Heart left ventricle (tissue), 16 donors: ENCODE results near the gene PGGHG. TPM values are rescaled to one million over a fixed set of nuclear protein-coding genes. Genes with fewer than 3 reads are reported as not detected.

Experiments used
- ATAC-seq, 4 donors: fragments of 200-7000 bp; cut with Tn5 transposase; one replicate each; pipeline ENCODE4 v1.9.1; 2020 to 2022; ENCODE audit warnings: moderate library complexity in 4 of 4, mild to moderate bottlenecking in 3 of 4, moderate number of reproducible peaks in 1 of 4
- DNase-seq, 5 donors: peaks; one replicate each; pipeline ENCODE4 v3.0.0-alpha.2; 2020
- H3K27ac ChIP-seq, 12 donors: fragments of 200-600 bp; sonication (generic) in 4 of 12; one replicate each; pipeline versions ENCODE4 v1.5.0 to v1.8.0; 2016 to 2022; ENCODE audit warnings: mild to moderate bottlenecking in 2 of 12
- H3K27me3 ChIP-seq, 9 donors: fragments of 200-600 bp; sonication (generic) in 2 of 9; one replicate each; pipeline versions ENCODE4 v1.5.1 to v1.8.0; 2016 to 2022; ENCODE audit warnings: mild to moderate bottlenecking in 3 of 9
- H3K36me3 ChIP-seq, 9 donors: fragments of 200-600 bp; sonication (generic) in 2 of 9; one replicate each; pipeline versions ENCODE4 v1.5.0 to v1.8.0; 2018 to 2022; ENCODE audit warnings: mild to moderate bottlenecking in 2 of 9
- H3K4me1 ChIP-seq, 12 donors: fragments of 200-600 bp; sonication (generic) in 4 of 12; one replicate each; pipeline versions ENCODE4 v1.5.0 to v1.8.0; 2016 to 2022; ENCODE audit warnings: mild to moderate bottlenecking in 3 of 12
- H3K4me3 ChIP-seq, 12 donors: fragments of 200-600 bp; sonication (generic) in 4 of 12; one replicate each; pipeline versions ENCODE4 v1.5.0 to v1.8.0; 2017 to 2022; ENCODE audit warnings: mild to moderate bottlenecking in 9 of 12, moderate library complexity in 4 of 12
- H3K9me3 ChIP-seq, 12 donors: fragments of 200-600 bp; sonication (generic) in 4 of 12; one replicate each; pipeline versions ENCODE4 v1.5.0 to v1.8.0; 2016 to 2022; ENCODE audit warnings: mild to moderate bottlenecking in 1 of 12
- POLR2A ChIP-seq, 2 donors: fragments of 450-650 bp; IDR thresholded peaks; one replicate each; pipeline ENCODE4 v1.6.1; 2017; ENCODE audit warnings: antibody characterized with exemption in 2 of 2, mild to moderate bottlenecking in 2 of 2, moderate library complexity in 2 of 2
- WGBS, 4 donors: extraction: QIAGEN DNeasy Blood & Tissue Kit in 2 of 4; methylation state at CpG; one replicate each; pipeline versions ENCODE4 v1.1.5 to v1.1.7; 2013 to 2018; 5-methylcytosine and 5-hydroxymethylcytosine counted together
- intact Hi-C, 10 donors: fragments of 100-400 bp; cut with DNase I; formaldehyde crosslinking; loops; one replicate each; pipeline versions ENCODE4 v1.11.1 to v1.14.2; 2022
- polyA plus RNA-seq, 2 donors: library from polyadenylated mRNA; stranded (reverse); fragments of 200-250 nt; gene quantifications; one replicate each; pipeline ENCODE4 v1.2.3, GENCODE V29; 2013
- total RNA-seq, 9 donors: library from RNA; depleted of rRNA in 2 of 9; stranded (reverse); fragments of >200 nt in 2 of 9; fragmentation: NEBNext Ultra II Directional in 3 of 9; extraction: Animal tissue kit (Norgen Biotek cat#: 25700) in 3 of 9; gene quantifications; one replicate each; pipeline versions ENCODE4 v1.1.0 to v1.2.4, GENCODE V29; 2016 to 2023
- TF ChIP-seq, protein P1 (sequence below), 12 donors: fragments of 200-600 bp; sonication (generic) in 4 of 12; IDR thresholded peaks; one replicate each; pipeline versions ENCODE4 v1.5.0 to v1.8.0; 2018 to 2022; ENCODE audit warnings: antibody characterized with exemption in 12 of 12, mild to moderate bottlenecking in 5 of 12
- donor health status: ischemic (EF 13 %, LVEDD 7.1; RV severe dilation, severe dysfunction).
- donor health status: healthy with polysubstance abuse.
- donor health status: DM: no; HTN: yes; CAD: no.
- donor health status: DM: no; HTN: no; CAD: no.
- donor health status: ischemic (EF 25% LVEDD 6.9; RV normal size, moderate dysfunction).
- donor health status: ischemic (EF 25% LVEDD 5.7; RV mildly dilated, moderate dysfunction).
- donor health status: healthy.
- donor health status: DM: yes; HTN: yes; CAD: no.
- donor health status: ischemic (EF 35%, LVEDD 5.7; RV mildly dilated, moderate dysfunction).
- donor health status: nonischemic (EF 11% LVEDD 7.7; RV severe dilation, severe dysfunction).
- donor health status: DM: yes; HTN: yes; CAD: no.
- donor health status: PGD.
- donor health status: ischemic (EF 29% LVEDD 5.4; RV normal size, mild dysfunction).
- donor health status: nonischemic (EF 23%, LVEDD 6.1; RV moderate dilation, normal function).

PGGHG gene
- total and polyA plus RNA-seq, 11 donors: 4.5 to 15.7 (median 6.4) TPM

DNA sequence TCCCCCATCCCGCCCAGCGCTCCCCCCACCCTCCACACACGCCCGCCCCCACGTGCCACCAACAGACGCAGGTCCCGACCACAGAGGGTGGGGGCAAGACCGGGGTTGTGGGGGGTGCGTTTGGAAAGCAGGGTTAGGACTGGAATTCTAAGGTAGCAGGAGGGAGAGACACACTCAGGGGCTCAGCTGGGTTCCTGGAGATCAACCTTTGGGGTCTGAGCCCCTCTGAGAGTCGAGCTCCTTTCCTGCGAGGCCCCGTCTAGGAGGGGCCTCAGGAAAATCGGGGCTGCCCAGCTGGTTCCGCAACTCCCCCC, 429 bp downstream of the PGGHG start:
- peak overlapping the region; percentile 20 to 92 (median 74) for H3K4me3 ChIP-seq
- TF ChIP-seq, protein P1, sequence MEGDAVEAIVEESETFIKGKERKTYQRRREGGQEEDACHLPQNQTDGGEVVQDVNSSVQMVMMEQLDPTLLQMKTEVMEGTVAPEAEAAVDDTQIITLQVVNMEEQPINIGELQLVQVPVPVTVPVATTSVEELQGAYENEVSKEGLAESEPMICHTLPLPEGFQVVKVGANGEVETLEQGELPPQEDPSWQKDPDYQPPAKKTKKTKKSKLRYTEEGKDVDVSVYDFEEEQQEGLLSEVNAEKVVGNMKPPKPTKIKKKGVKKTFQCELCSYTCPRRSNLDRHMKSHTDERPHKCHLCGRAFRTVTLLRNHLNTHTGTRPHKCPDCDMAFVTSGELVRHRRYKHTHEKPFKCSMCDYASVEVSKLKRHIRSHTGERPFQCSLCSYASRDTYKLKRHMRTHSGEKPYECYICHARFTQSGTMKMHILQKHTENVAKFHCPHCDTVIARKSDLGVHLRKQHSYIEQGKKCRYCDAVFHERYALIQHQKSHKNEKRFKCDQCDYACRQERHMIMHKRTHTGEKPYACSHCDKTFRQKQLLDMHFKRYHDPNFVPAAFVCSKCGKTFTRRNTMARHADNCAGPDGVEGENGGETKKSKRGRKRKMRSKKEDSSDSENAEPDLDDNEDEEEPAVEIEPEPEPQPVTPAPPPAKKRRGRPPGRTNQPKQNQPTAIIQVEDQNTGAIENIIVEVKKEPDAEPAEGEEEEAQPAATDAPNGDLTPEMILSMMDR (IDR thresholded peaks at IDR 0.05): no peak
- TF ChIP-seq POLR2A (IDR thresholded peaks at IDR 0.05): no peak
- no peak for DNase-seq
- intact Hi-C loops: loop anchor here in 1 of 10 donors (2.0 kb wide), 1 partner anchor 53 kb away; the partner anchor contains the start of genes PSMD13 and SIRT3
- peaks cover 0 to 24% (median 12%) of the 10 kb centered on the region in 12 donors for H3K4me1 ChIP-seq
- peaks cover 0 to 9% (median 0%) of the 10 kb centered on the region in 9 donors for H3K36me3 ChIP-seq
- H3K27ac ChIP-seq: peak overlapping the region in 10 of 12 donors; percentile 57 to 83 (median 72)
- peaks cover 0 to 29% (median 16%) of the 10 kb centered on the region in 9 donors for H3K27me3 ChIP-seq
- peak in 1 of 4 donors; percentile 4 for ATAC-seq
- H3K9me3 ChIP-seq: no peaks in the 10 kb centered on the region
- 20 to 36% (median 26%) methylated on average over 6 to 14 of the region's 14 CpGs for WGBS, 4 donors

DNA sequence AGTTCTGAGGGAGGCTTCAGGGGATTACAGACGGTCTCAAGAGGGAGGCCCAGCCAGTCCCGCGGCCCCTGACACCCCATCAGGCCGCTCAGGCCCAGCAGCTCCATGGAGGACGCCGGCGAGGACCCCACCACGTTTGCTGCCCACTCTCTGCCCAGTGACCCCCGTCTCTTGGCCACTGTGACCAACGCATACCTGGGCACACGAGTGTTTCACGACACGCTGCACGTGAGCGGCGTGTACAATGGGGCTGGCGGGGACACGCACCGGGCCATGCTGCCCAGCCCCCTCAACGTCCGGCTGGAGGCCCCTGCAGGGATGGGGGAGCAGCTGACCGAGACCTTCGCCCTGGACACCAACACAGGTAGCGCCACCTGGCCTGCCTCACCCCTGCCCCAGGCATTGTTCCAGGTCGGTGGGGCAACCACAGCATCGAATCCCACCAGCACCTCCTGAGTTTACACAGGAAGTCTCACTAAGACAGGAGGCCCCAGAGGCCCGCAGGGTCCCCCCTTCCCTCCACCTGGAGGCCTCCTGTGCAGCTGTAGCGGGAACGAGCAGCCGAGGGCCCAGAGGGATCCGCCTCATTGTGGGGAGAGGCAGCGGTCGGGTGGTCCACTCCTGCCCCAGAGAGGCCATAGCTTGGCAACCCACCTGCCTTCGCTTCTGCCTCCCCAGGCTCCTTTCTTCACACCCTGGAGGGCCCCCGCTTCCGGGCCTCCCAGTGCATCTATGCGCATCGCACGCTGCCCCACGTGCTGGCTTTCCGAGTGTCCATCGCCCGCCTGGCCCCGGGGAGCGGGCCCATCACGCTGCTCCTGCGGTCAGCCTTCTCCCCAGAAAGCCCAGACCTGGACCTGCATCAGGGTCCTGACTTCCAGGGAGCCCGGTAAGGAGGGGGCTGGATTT, 1.0 kb downstream of the PGGHG start:
- H3K9me3 ChIP-seq: no peaks in the 10 kb centered on the region
- TF ChIP-seq, protein P1 (IDR thresholded peaks at IDR 0.05): no peak
- no peak for TF ChIP-seq POLR2A (IDR thresholded peaks at IDR 0.05)
- H3K27ac ChIP-seq: peak overlapping the region in 9 of 12 donors; percentile 57 to 83 (median 71)
- 86 to 94% (median 88%) methylated on average over 42 to 48 of the region's 48 CpGs for WGBS, 4 donors
- ATAC-seq (no peak), DNase-seq (peak in 4 of 5 donors; percentile 18 to 60 (median 23))
- peaks cover 0 to 23% (median 11%) of the 10 kb centered on the region in 9 donors for H3K27me3 ChIP-seq
- peak overlapping the region in 11 of 12 donors; percentile 61 to 92 (median 77) for H3K4me3 ChIP-seq
- H3K4me1 ChIP-seq: peaks cover 0 to 24% (median 12%) of the 10 kb centered on the region in 12 donors
- peaks cover 0 to 9% (median 0%) of the 10 kb centered on the region in 9 donors for H3K36me3 ChIP-seq
- intact Hi-C loops: loop anchor here in 3 of 10 donors (2.0 to 10.0 kb wide), 3 partner anchors 38 to 85 kb away; partner anchors contain the start of genes BET1L (in 1 of the 3), PSMD13 (in 1 of the 3), RIC8A (in 1 of the 3) and SIRT3 (in 1 of the 3)

DNA sequence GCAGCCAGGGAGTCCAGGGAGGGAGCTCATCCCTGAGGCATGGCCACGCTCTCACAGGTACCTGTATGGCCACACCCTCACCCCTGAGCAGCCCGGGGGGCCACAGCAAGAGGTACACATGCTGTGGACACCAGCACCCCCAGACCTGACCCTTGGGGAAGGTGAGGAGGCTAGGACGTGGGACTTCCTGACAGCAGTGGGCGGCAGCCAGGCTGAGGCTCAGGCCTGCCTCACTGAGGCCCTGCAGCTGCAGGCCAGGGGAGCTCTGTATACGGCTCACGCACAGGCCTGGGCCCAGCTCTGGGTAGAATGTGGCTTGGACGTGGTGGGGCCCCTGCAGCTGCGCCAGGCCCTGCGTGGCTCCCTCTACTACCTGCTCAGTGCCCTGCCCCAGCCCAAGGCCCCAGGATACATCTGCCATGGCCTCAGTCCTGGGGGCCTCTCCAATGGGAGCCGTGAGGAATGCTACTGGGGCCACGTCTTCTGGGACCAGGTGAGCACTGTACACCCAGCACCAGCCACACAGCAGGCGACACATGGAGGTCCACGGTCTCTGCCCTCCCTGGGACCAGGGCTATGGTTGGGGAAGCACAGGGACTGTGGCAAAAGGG, 1.8 kb downstream of the PGGHG start:
- H3K27ac ChIP-seq: no peak overlapping the region
- peaks cover 0 to 24% (median 12%) of the 10 kb centered on the region in 12 donors for H3K4me1 ChIP-seq
- H3K4me3 ChIP-seq: no peak overlapping the region
- ATAC-seq (no peak), DNase-seq (peak in 2 of 5 donors; percentile 29 to 57)
- H3K36me3 ChIP-seq: peaks cover 0 to 9% (median 0%) of the 10 kb centered on the region in 9 donors
- TF ChIP-seq, protein P1 (IDR thresholded peaks at IDR 0.05): no peak
- TF ChIP-seq POLR2A (IDR thresholded peaks at IDR 0.05): no peak
- 89 to 95% (median 93%) methylated on average over 5 to 13 of the region's 13 CpGs for WGBS, 4 donors
- peaks cover 0 to 20% (median 11%) of the 10 kb centered on the region in 9 donors for H3K27me3 ChIP-seq
- intact Hi-C loops: loop anchor here in 2 of 10 donors (5.0 to 10.0 kb wide), 2 partner anchors 38 to 86 kb away; partner anchors contain the start of genes BET1L (in 1 of the 2) and RIC8A (in 1 of the 2)
- no peaks in the 10 kb centered on the region for H3K9me3 ChIP-seq
